SK-N-MC (cell line): Measurements from ENCODE around the gene GABPB2.

Experiments
- EZH2 ChIP-seq: fragments of 200-600 bp; sonication (generic); IDR thresholded peaks from one replicate; pipeline ENCODE4 v1.6.1; 2017; ENCODE audit warnings: antibody characterized with exemption
- POLR2AphosphoS5 ChIP-seq: IDR thresholded peaks from 2 replicates; pipeline ENCODE4 v1.6.1; 2012; ENCODE audit warnings: mild to moderate bottlenecking, low read depth, low read length, borderline replicate concordance

GRCh38 chr1:151128800-151129199, 58.2 kb downstream of the GABPB2 start:
- TF ChIP-seq POLR2AphosphoS5 (no peak), EZH2 (no peak)
